GM13977 (cell line): ENCODE data around the gene GABBR2.
"Not testable (repeated sequence)": the region's sequence is repeated elsewhere in the genome, so short reads cannot be mapped to it uniquely, and the experiment has no call there.

Experiments
- DNase-seq: peaks from one replicate; pipeline ENCODE4 v3.0.0; 2012; ENCODE audit warnings: low spot score
- CTCF ChIP-seq: IDR thresholded peaks from 2 replicates; pipeline ENCODE4 v1.5.1; 2012; ENCODE audit warnings: mild to moderate bottlenecking, control low read depth; ENCODE audit not compliant: insufficient read depth; ENCODE audit errors: extremely low read depth, missing control alignments
- in situ Hi-C: fragments of 300-500 bp; cut with MboI; formaldehyde crosslinking; loops from one replicate; pipeline ENCODE4 v1.12.0; 2022; ENCODE audit warnings: low sequenced_read_pairs, low pct_unique_long_range_greater_than_20kb, mixed read lengths, inconsistent platforms; ENCODE audit not compliant: unreplicated experiment

The GABBR2 gene

GRCh38 chr9:98518556-98518955, 190.2 kb downstream of the GABBR2 start:
- in situ Hi-C loops = no loop called here
- DNase-seq = no peak
- no peak for TF ChIP-seq CTCF

GRCh38 chr9:98517761-98518160, 191.0 kb downstream of the GABBR2 start:
- in situ Hi-C loops = no loop called here
- DNase-seq = no peak
- TF ChIP-seq CTCF = no peak

GRCh38 chr9:98516897-98517503, 191.7 kb downstream of the GABBR2 start:
- no peak for TF ChIP-seq CTCF
- in situ Hi-C loops = no loop called here
- DNase-seq = no peak

GRCh38 chr9:98516205-98516896, 192.4 kb downstream of the GABBR2 start:
- in situ Hi-C loops = no loop called here
- no peak for DNase-seq
- no peak for TF ChIP-seq CTCF

- TF ChIP-seq CTCF = no peak
- in situ Hi-C loops = no loop called here
- DNase-seq = no peak
These were observed 193.1 kb downstream of the GABBR2 start for GRCh38 chr9:98515506-98516204.

GRCh38 chr9:98514841-98515240, 193.9 kb downstream of the GABBR2 start:
- in situ Hi-C loops = no loop called here
- DNase-seq = no peak
- no peak for TF ChIP-seq CTCF

GRCh38 chr9:98508217-98508919, 200.4 kb downstream of the GABBR2 start:
- in situ Hi-C loops, DNase-seq: not testable (repeated sequence)
